HG03097 (cell line): ENCODE measurements around the gene DTX3L.
A peak's percentile ranks its signal among the peaks of the same experiment; 100 is the strongest.
"Not testable (repeated sequence)": the region's sequence is repeated elsewhere in the genome, so short reads cannot be mapped to it uniquely, and the experiment has no call there.

Experiments used
- ATAC-seq: cut with Tn5 transposase; IDR thresholded peaks from one replicate; pipeline ENCODE4 v1.9.1; 2021; ENCODE audit not compliant: unreplicated experiment, low FRiP score

The DTX3L gene

GRCh38 chr3:122560680-122561079 is 3.5 kb upstream of the DTX3L start:
- ATAC-seq = no peak

GRCh38 chr3:122562923-122563716 is 1.0 kb upstream of the DTX3L start:
- no peak for ATAC-seq

GRCh38 chr3:122563717-122564025 is 467 bp upstream of the DTX3L start:
- no peak for ATAC-seq

GRCh38 chr3:122568131-122568530 is 4.0 kb downstream of the DTX3L start:
- ATAC-seq = not testable (repeated sequence)

- ATAC-seq = no peak
These were observed 4.6 kb downstream of the DTX3L start for GRCh38 chr3:122568755-122569154.

GRCh38 chr3:122572940-122573412 is 8.8 kb downstream of the DTX3L start:
- no peak for ATAC-seq

GRCh38 chr3:122576174-122576940 is 12.2 kb downstream of the DTX3L start:
- ATAC-seq = peak; percentile 79

- ATAC-seq = no peak
These were observed 13.4 kb downstream of the DTX3L start, which contains the start of gene PARP15 for GRCh38 chr3:122577409-122578031. PARP15 (plus strand) TSS chr3:122577650; CDS start chr3:122577668, 18 bp downstream.

- no peak for ATAC-seq
These were observed 14.1 kb downstream of the DTX3L start for GRCh38 chr3:122578069-122578740.

- no peak for ATAC-seq
These were observed 16.3 kb downstream of the DTX3L start for GRCh38 chr3:122580470-122580869.

GRCh38 chr3:122581622-122582021 is 17.5 kb downstream of the DTX3L start:
- ATAC-seq = no peak

GRCh38 chr3:122582390-122582789 is 18.3 kb downstream of the DTX3L start:
- ATAC-seq = no peak

GRCh38 chr3:122586098-122586497 is 22.0 kb downstream of the DTX3L start:
- no peak for ATAC-seq

- ATAC-seq = no peak
These were observed 22.8 kb downstream of the DTX3L start for GRCh38 chr3:122586773-122587485.

- no peak for ATAC-seq
These were observed 23.4 kb downstream of the DTX3L start for GRCh38 chr3:122587572-122587971.

- ATAC-seq = peak; percentile 50
These were observed 25.2 kb downstream of the DTX3L start for GRCh38 chr3:122589297-122589696.

- no peak for ATAC-seq
These were observed 26.5 kb downstream of the DTX3L start for GRCh38 chr3:122590610-122591009.

- no peak for ATAC-seq
These were observed 29.9 kb downstream of the DTX3L start for GRCh38 chr3:122594025-122594424.

GRCh38 chr3:122598151-122598550 is 34.0 kb downstream of the DTX3L start:
- no peak for ATAC-seq

- no peak for ATAC-seq
These were observed 34.4 kb downstream of the DTX3L start for GRCh38 chr3:122598556-122598955.
